Activated CD8-positive, alpha-beta memory T cell treated with anti-CD3 and anti-CD28 coated beads, Interleukin-2, amount 50 U/mL, for 24 hours (primary cell): ENCODE measurements around the gene ANO3.

Source experiments
- DNase-seq: peaks from one replicate; pipeline ENCODE4 v3.0.0-alpha.2; 2020; ENCODE audit errors: extremely low read depth

The ANO3 gene

DNA sequence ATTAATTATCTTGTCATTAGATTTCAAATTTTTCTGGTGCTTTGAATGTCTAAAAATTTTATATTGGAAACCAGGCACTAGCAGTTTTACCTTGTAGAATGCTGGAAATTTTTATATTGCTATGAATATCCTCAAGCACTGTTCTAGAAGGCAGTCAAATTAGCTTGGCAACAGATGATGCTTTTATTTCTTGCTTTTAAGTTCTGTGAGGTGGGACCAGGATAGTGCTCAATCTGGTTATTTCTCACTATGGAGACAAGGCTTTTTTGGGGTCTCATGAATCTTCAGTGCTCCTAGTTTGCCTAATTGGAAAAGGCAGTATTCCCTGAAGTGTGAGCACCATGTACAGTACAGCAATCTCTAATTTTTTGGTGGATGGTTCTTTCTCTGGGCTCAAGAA is 27.1 kb downstream of the ANO3 start:
- DNase-seq: no peak

DNA sequence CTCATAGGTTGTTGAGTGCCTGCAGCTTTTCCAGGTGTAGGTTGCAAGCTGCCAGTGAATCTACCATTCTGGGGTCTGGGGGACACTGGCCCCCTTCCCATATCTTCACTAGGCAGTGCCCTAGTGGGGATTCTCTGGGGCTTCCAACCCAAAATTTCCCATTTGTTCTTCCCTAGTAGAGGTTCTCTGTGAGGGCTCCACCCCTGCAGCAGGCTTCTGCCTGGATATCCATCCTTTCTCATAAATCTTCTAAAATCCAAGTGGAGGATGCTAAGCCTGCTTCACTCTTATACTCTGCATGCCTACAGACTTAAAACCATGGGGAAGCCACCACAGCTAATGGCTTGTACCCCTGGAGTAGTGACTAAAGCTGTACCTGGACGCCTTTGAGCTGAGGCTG is 33.4 kb downstream of the ANO3 start:
- no peak for DNase-seq

DNA sequence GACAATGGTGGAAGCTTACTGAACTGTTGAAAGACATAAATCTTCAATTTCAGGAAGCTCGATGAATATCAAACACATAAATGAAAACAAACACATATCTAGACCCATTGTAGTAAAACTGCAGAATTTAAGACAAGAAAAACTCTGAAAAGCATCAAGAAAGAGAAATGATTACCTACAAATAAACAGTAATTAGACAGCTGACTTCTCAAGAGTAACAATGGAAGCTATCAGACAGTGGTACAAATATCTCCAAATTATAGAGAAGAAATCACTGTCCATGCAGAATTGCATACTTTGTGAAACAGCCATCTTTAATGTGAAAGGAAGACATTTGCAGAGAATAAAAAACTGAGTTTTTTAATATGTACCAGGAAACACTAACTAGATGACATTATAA is 45.7 kb downstream of the ANO3 start:
- DNase-seq: no peak

DNA sequence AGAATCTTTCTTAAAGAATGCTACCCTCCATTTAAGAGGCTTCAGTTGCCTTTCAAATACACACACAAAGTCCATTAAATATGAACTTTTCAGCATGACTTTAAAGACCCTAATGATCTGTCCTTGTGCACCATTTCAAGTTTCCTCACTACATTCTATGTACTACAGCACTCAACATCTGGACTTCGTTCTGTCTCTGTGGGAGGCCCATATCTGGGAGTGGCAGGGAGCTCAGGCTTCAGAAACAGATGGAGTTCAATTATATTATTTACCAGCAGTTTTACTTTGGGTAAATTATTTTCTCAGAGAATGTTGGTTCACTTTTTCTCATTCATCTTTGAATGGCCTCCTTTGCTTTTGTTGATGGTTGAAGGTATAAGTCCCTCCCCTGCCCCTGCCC is 67.4 kb downstream of the ANO3 start:
- DNase-seq: no peak

DNA sequence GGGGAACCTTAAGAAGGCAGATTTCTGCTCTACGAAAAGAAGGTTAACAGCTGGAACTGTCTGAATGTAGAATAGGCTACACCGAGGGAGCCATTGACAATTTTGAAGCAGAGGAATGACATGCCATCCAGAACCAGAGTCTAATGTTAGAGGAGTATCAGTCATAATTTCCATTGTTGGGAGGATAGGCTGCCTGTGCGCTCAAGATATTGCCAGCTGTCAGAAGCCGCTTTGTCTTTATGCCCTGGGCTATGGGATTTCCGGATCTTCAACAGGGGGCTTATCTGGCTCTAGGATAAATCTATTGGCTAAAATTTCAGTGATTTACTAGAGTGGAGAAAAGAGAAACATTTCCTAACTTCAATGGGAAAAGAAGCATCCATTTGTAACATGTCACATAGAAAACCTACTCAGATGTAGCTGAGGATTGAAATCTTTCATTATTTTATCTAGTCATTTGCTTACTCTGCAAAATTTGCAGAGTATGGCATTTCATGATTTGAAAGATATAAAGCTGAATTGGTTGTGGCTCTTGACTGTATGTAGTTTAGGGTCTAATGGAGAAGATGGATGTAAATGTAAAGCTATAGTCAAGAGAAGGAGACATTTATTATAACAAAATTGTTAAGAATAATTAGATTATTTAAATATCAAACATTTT is 78.9 kb downstream of the ANO3 start:
- no peak for DNase-seq

DNA sequence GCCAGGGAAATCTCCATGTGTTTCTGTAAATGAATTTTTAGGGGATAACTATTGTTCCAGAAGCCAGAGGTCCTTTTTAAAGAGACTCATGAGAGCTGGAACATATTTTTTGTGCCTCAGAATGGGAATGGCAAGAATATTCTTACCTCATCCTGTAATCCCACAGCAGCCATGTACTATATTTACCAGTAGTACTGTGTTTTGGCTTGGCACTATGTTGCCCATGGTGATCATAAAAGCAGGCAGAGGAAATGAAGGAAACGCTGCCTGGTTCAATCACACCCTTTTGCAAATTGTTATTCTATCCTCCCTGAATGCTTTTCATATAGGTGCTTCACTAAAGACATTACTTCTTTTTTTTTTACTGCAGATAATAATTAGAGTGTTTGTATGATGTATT is 81.0 kb downstream of the ANO3 start:
- DNase-seq: no peak

DNA sequence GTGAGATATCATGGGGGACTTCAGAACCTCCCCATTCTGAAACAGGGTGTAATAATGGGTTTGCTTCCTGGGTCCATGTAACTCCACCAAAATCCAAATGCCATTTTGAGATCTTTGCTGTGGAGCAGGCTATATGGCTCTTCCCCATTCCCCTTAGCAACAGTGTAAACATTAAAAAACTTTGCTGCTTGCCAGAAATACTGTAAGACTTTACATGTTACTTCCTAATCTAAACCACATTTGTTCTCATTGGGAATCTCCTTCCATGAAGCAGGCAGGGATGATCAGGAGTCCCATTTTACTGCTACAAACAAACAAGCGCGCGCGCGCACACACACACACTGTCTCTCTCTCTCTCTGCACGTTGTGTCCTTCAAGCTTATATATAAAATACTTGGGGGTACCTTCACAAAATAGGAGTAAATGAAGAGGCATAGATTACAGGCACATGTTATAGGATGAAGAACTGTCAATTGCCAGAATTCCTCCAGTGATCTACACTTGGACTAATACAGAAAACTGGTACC is 86.5 kb downstream of the ANO3 start:
- no peak for DNase-seq

DNA sequence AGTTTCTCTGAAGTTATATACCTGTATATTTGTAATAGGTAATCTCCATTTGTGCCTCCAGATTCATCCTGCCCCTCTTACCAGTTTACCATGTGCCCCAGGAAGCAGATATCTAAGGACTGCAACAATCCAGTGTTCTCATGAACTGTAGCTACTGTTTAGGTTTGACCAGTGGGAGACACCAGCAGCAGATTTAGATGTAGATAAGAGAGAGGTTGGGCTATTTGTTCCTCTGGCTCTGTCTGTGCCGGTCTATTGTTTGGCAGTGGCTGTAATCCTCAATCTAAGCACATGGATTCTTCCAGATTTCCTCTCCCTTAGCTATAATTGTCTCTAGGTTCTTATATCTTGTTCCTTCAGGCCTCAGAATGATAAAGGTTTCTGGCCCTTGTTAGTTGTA is 88.4 kb downstream of the ANO3 start:
- no peak for DNase-seq

DNA sequence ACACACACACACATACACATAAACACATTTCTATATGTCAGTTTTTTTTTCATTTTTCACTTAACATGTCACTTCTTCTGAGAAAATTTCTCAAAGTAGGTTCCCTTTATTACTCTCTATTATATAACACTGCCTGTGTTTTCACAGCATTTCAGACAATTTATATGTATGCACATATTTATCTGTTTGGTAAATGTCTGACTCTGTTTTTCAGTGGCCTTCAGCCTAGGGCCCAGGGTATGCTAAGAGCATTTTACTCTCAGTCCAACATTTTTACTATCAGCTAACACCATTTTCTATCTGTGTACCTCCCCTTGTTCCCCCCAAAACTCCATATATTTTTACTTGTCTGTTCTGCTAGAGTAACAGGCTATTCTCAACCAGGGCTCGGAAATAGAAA is 92.3 kb downstream of the ANO3 start:
- no peak for DNase-seq

DNA sequence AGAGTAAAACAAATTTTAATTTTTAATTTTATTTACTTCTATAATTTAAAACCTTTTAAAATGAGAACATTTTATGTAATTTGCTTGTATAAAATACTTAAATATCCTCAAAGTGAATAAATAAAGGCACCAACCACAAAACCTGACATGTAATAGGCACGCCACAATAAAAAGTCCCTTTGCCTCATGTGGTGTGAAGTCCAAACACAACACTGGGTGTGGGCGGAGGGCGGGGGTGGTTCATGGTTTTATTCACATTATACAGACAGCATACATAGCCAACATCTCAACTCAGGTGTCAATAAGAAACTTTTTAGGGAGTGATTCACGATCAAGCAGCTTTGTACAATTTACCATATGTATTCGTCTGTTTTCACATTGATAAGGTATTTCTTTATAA is 107.9 kb downstream of the ANO3 start:
- no peak for DNase-seq

DNA sequence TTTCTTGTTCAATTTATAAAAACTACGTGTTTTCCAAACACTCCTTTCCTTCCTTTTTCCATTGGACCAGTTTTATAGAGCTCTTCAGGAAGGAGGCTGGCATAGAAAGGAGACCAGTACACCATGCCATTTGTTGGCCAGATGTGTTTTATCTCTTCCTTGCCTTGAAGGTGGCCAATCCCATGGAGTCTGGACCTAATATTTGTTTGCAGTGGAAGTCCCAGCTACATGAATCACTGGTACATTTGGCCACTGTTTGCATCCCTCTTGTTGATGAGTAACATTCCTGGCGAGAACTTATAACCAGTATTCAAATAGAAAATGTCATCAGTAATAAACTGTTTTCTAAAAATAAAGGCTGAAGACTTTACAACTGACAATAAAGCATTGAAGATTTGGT is 110.2 kb downstream of the ANO3 start:
- no peak for DNase-seq

DNA sequence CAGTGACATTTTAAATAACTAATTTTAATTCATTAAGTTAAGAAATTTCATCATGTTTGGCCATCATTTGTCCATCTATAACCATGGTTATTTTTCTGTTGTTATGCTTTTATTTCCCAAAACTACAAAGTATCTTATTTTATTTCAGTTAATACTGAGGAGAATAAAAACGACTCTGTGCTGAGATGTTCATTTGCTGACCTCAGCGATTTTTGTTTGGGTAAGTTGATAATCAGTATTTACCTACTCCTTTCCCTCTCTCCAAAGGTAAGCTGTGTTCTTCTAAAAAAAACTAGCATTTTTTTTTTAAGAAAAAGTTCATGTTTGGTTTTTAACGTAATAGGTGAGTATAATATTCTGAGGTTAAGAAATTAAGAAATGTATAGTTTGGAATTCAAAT is 111.7 kb downstream of the ANO3 start:
- DNase-seq: no peak

DNA sequence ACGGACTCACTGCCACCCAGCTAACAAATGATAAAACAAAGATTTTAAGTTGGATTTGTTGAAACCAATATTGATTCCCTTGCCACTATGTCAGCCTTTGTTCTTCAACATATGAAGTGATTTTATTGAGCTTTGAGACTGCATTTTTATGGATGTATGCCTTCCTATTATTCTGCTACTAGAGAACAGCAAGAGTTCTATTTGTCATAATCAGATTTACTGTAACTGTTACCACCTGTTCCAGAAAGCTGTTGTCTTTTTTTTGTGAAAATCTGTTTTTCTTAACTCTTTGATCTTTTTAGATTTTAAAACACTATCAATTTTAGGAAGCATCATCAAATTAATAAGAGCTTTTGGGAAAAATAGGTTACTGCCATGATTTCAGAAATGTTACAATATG is 125.7 kb downstream of the ANO3 start:
- DNase-seq: no peak

DNA sequence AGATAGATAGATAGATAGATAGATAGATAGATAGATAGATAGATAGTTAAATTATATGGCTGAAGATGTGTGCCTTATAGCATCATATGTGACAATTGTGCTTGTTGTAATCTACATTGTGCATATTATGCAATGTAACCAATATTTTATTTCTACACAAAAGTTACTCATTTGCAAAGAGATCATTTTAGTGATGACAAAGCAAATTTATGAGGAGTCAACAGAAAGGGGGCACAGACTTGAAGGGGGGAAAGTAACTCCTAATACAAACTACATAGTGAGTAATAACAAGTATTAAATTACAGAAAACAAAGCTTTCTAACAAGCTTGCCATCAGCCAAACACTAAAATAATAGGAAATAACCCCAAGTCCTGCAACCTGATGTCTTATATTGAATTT is 133.3 kb downstream of the ANO3 start:
- no peak for DNase-seq

DNA sequence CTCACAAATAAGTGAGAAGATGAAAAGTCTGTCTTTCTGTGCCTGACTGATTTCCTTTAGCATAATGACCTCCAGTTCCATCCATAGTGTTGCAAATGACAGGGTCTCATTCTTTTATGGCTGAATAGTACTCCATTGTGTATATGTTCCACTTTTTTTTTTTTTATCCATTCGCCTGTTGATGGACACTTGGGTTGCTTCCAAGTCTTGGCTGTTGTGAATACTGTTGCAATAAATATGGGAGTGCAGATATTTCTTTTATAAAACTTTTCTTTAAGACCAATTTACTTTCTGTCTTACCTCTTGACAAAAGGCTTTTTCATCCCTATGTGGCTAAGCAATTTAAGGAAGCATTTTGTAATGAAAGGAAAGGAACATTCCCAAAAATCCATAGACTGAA is 135.6 kb downstream of the ANO3 start:
- no peak for DNase-seq

DNA sequence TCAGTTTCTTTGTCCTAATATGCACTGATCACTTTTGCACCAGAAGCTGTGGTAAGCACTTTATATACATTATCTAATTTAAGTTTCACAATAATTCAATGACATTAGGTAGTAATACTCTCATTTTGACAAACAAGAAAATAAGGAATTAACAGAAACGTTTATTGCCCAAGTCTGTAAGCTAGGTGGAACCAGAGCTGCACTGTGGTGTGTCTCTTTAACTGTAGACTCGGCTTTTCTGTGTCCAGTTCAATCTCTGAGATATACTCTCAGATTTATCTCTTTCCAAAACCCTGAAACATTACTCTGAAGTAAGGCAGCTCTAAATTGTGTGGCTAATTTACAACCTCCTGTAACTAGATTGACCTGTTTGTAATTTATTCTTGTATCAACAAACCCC is 139.1 kb downstream of the ANO3 start:
- no peak for DNase-seq

DNA sequence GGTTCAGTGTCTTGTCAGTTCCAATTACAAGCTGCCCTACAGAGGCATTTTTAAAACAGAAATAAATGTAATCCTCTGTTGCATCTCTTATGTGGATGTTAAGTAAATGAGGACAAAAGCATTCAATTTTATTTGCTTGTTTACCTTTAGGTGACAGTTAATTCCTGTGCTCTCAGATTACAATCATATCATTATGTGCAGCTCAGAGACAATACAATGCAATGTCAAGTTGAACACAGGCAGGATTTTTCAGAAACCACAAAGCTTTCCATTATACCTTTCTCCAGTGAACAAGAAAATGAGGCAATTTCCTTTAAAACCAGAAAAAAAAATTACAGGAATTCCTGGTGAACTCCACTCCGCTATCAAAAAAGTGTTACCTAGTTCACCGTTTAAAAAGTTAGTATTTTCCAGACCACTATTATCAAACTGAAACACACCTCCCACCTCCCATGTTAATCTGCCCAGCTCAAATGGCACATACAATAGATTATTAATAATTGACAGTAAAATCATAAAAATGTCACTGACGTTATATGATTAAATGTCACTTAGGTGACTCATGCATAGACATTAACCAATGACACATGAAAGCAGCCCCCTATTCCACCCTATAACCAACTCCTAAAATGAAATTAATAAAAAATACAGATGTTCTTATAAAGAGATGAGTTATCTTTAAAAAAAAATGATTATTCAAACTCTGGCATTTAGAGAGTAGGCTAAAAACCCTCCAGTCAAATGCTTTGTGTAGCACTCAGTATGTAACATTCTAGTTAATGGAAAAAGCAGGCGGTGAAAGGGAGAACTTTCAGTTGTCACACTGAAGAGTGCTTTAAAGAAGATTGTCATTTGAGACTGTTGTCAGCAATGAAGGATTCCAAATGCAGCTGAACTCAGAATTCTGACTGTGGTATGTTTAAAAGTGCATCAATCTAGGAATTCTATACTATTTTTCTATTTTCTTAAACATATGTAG is 141.6 kb downstream of the ANO3 start:
- no peak for DNase-seq

DNA sequence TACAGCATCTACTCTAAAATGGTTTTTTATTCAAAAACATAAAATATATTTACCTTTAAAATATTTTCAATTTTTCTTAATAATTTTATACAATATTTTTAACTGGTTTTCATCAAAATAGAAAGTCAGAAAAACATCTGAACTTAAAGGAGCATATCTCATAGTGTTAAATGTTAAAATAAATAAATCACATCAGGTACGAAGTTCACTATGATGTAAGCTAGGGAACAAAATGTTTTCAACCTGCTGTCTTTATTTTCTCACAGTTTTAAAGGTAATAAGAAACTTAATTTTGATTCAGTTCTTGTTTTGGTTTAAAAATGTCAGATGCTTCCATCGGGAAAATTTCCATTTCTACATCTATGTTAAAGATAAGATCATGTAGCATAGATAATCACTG is 142.5 kb downstream of the ANO3 start:
- no peak for DNase-seq

DNA sequence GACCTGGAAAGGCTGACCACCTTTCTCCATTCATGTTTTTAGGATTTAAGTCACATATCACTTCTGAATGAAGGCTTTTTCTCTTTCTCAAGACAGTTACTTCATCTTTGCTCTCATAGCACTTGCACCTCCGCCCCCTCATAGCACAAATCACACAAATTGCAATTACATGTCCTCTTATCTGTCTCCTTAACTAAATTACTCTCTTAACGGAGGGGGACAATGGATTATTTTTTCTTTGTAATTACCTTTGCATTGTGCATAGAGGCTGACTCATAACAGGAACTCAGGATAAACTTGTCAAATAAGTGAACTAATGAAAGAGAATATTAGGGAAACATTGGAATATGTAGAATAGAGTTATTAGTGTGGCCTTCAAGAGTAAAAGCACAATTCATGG is 145.5 kb downstream of the ANO3 start:
- DNase-seq: no peak

DNA sequence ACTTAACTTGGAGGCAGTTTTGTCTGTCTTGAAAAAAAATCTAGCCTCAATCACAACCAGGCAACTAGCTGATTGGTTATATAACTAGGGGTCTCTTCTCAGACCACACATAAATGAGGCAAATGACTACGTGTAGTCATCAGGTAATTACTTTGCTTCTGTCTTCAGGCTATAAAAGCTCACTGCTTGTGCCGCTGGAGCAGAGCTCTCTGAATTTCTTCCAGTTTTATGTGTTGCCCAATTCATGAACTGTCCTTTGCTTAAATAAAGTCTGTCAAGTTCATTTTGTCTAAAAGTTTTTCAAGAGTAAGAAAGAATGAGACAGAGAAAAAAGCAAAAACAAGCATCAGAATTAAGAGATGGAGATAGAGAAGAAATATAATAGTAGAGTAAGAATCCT is 146.8 kb downstream of the ANO3 start:
- no peak for DNase-seq

DNA sequence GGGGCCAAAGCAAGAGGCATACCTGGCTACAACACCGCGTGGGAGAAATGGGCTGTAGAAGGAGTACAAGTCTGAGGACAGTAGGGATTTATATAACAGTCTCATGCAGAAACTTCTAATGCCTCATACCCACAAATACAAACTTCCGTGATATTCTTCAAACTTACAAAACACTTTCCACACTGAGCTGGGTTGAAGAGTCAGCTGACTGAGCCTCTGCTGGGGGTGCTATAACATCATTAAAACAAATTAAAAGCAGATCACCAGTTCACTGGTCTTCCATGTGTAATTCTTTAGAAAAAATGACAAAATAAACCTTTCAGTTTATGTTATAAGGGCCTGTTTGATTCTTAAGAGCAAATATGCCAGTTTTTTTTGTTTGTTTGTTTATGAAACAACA is 148.1 kb downstream of the ANO3 start:
- DNase-seq: no peak

DNA sequence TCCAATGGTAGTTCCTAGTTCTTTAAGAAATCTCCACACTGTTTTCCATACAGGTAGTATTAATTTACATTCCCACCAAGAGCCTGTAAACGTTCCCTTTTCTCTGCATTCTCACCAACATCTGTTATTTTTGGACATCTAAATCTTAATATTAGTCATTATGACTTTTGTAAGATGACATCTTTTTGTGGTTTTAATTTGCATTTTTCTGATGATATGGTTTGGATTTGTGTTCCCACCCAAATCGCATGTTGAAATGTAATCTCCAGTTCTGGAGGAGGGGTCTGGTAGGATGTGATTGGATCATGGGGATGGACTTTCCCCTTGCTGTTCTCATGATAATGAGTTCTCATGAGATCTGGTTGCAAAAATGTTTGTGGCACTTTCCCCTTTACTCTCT is 151.2 kb downstream of the ANO3 start:
- no peak for DNase-seq

DNA sequence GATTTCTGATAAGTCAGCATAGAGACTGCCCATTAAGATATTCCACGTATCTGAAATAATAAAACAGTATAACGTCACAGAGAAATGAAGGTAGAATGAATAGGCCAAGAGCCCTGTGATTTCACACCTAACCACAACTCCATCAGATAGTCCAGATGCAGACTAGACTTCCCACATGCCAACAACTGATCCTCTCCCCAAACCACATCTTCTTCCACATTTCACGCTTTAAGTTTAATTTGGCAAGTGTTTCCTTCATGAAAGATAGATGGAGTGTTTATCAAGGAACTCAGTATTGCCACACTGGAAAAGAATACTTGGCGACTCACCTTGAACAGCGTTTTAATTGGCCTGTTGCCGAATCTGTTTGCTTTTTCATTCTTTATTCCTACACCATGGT is 158.6 kb downstream of the ANO3 start:
- no peak for DNase-seq
